A172 (cell line): Measurements from ENCODE around the gene ZC3H18. TPM values are rescaled to one million over a fixed set of nuclear protein-coding genes. Genes with fewer than 3 reads are reported as not detected.

Experiments used
- DNase-seq: peaks from one replicate; pipeline ENCODE4 v3.0.0-alpha.2; 2015; ENCODE audit warnings: low spot score
- total RNA-seq: library from RNA; depleted of rRNA; stranded (reverse); fragments of >200 nt; shearing (Covaris generic); gene quantifications from 2 replicates; pipeline ENCODE4 v1.2.3, GENCODE V29; 2014

Gene ZC3H18
- total RNA-seq, 1 experiment from 2014 or later, result 17.7 TPM

GRCh38 chr16:88580371-88580770 is 10.2 kb downstream of the ZC3H18 start:
- DNase-seq, result no peak

- DNase-seq, result no peak
Measured at GRCh38 chr16:88581033-88581432, 10.8 kb downstream of the ZC3H18 start.

GRCh38 chr16:88582912-88583575 is 12.8 kb downstream of the ZC3H18 start:
- DNase-seq, result no peak

- no peak for DNase-seq
Measured at GRCh38 chr16:88584676-88585075, 14.5 kb downstream of the ZC3H18 start.

GRCh38 chr16:88585269-88585668 is 15.1 kb downstream of the ZC3H18 start:
- no peak for DNase-seq

- no peak for DNase-seq
Measured at GRCh38 chr16:88585927-88586581, 15.9 kb downstream of the ZC3H18 start.

- DNase-seq, result no peak
Measured at GRCh38 chr16:88588148-88588547, 17.9 kb downstream of the ZC3H18 start.

GRCh38 chr16:88588754-88589153 is 18.6 kb downstream of the ZC3H18 start:
- no peak for DNase-seq

- no peak for DNase-seq
Measured at GRCh38 chr16:88589441-88589840, 19.2 kb downstream of the ZC3H18 start.

- DNase-seq, result no peak
Measured at GRCh38 chr16:88591577-88592021, 21.4 kb downstream of the ZC3H18 start.

- no peak for DNase-seq
Measured at GRCh38 chr16:88593061-88593460, 22.9 kb downstream of the ZC3H18 start.

- DNase-seq, result no peak
Measured at GRCh38 chr16:88593489-88593888, 23.3 kb downstream of the ZC3H18 start.

GRCh38 chr16:88593910-88594309 is 23.7 kb downstream of the ZC3H18 start:
- no peak for DNase-seq

- no peak for DNase-seq
Measured at GRCh38 chr16:88595101-88595500, 24.9 kb downstream of the ZC3H18 start.

- no peak for DNase-seq
Measured at GRCh38 chr16:88595921-88596320, 25.7 kb downstream of the ZC3H18 start.

GRCh38 chr16:88596483-88596882 is 26.3 kb downstream of the ZC3H18 start:
- no peak for DNase-seq

GRCh38 chr16:88597856-88598491 is 27.8 kb downstream of the ZC3H18 start:
- no peak for DNase-seq

- DNase-seq, result no peak
Measured at GRCh38 chr16:88599092-88599733, 29.0 kb downstream of the ZC3H18 start.

GRCh38 chr16:88599825-88600538 is 29.8 kb downstream of the ZC3H18 start:
- DNase-seq, result no peak

- DNase-seq, result no peak
Measured at GRCh38 chr16:88600539-88600896, 30.3 kb downstream of the ZC3H18 start.

GRCh38 chr16:88601313-88602036 is 31.3 kb downstream of the ZC3H18 start:
- no peak for DNase-seq
